ENCODE data around the gene ADCYAP1R1. TPM values are rescaled to one million over a fixed set of nuclear protein-coding genes. Genes with fewer than 3 reads are reported as not detected.

The ADCYAP1R1 gene
- total RNA-seq, 1 donor from 2014 or later: not detected

DNA sequence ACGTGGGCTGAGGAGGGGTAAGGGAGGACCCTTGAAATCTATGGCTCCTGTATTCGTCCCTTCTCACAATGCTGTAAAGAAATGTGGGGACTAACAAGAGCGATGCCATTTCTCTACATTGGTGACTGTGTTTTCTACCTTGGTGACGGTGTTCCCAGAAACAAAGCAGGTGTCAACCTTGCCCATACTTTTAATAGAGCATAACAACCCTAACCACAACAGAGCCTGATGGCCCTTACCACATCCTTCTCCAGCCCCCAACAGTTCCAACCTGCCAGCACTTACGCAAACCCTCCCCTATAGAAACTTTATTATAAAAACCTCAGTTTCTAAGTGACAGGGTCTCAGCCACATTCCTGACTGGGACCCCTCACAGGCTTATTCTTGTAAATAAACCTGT is 28.2 kb upstream of the ADCYAP1R1 start:
- H3K4me3 ChIP-seq (ENCODE audit: low read depth, low read length): no peak overlapping the region
- TF ChIP-seq, protein P1, sequence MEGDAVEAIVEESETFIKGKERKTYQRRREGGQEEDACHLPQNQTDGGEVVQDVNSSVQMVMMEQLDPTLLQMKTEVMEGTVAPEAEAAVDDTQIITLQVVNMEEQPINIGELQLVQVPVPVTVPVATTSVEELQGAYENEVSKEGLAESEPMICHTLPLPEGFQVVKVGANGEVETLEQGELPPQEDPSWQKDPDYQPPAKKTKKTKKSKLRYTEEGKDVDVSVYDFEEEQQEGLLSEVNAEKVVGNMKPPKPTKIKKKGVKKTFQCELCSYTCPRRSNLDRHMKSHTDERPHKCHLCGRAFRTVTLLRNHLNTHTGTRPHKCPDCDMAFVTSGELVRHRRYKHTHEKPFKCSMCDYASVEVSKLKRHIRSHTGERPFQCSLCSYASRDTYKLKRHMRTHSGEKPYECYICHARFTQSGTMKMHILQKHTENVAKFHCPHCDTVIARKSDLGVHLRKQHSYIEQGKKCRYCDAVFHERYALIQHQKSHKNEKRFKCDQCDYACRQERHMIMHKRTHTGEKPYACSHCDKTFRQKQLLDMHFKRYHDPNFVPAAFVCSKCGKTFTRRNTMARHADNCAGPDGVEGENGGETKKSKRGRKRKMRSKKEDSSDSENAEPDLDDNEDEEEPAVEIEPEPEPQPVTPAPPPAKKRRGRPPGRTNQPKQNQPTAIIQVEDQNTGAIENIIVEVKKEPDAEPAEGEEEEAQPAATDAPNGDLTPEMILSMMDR (conservative IDR thresholded peaks at IDR 0.05; ENCODE audit: low read depth, low read length): no peak
- DNase-seq (ENCODE audit: low read depth): no peak

DNA sequence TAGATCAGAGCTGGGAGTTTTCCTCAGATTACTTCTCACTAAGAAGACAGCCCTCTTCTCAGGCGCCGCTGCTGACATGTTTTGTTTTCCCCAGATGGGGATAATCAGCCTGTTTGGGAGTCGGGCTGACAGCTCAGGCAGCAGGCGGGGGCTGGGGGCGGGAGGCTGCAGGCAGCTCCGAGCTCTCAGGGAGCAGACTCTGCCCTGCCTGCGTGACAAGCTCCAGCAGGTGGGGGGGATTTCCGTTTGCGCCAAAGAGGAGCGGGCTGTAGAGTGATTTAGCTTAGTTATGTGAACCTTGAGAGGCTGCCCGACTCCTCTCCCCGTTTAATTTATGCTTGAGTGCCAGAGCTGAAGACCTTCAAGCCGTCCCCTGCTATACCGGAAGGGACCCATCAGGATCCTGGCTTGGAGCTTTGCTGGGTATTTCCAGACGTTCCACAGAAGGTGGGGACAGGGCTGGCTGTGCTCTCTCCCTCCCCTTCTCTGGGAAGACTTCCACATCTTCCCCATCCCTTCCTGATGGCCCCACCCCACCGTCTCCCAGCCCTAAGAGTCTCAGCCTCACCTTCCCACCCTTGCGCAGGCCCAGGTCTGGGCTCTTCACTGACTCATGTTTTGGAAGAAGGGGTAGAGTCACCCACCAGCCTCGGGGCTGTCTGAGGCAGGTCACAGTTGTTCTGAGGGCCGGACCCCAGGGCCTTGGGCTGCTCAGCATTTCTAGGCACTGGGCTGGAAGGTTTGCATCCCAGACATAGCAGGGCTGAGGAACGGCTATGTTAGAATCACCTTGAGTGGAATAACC is 24.7 kb upstream of the ADCYAP1R1 start:
- no peak overlapping the region for H3K4me3 ChIP-seq (ENCODE audit: low read depth, low read length)
- TF ChIP-seq, protein P1 (conservative IDR thresholded peaks at IDR 0.05; ENCODE audit: low read depth, low read length): no peak
- no peak for DNase-seq (ENCODE audit: low read depth)

DNA sequence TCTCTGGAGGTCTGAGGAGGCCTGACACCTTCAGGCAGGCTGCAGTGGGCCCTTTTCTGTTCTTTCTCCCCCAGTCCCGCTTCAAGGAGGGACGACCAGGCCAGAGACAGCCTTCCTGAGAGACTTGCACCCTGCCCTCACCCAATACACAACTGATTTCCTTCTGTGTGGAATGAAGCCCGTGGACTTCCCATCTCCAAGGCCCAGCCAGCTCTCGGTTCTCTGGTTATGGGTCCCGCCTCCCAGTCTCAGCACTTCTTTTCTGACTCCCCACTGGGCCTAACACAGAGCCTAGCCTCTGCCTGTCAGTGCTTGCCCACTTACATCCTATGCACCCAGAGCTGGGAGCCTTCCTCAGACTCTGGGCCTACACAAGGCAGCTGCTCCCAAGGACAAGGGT is 24.1 kb upstream of the ADCYAP1R1 start:
- TF ChIP-seq, protein P1 (conservative IDR thresholded peaks at IDR 0.05; ENCODE audit: low read depth, low read length): no peak
- no peak for DNase-seq (ENCODE audit: low read depth)

DNA sequence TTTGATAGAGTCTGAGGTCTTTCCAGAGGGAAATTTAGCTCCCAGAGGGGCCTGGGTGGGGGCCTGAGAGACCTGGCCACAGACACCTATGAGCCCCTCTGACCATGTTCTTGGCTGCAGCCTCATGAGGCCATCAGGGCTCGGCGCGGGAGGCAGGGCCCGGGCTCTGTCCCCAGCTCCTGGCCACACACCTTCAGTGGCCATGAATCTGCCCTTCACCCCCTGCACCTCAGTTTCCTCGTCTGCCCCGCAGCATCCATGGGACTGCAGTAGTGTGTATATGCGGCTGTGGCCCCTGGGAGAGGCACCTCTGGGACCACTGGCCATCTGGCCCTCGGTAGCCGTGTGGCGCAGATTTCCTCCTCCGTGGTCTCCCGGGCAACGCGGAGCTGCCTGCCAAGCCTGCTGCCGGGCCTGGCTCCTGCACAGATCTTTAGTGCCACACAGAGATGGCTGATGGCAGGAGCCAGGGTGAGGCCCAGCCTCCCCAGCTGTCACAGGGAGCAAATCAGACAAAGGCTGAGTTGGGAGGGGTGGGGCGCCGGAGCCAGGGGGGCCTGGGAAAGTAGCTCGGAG is 23.6 kb upstream of the ADCYAP1R1 start:
- no peak for DNase-seq (ENCODE audit: low read depth)
- TF ChIP-seq, protein P1 (conservative IDR thresholded peaks at IDR 0.05; ENCODE audit: low read depth, low read length): no peak

More for the DNA sequence above, 24.1 kb upstream of the ADCYAP1R1 start:
- no peak overlapping the region for H3K4me3 ChIP-seq (ENCODE audit: low read depth, low read length)

DNA sequence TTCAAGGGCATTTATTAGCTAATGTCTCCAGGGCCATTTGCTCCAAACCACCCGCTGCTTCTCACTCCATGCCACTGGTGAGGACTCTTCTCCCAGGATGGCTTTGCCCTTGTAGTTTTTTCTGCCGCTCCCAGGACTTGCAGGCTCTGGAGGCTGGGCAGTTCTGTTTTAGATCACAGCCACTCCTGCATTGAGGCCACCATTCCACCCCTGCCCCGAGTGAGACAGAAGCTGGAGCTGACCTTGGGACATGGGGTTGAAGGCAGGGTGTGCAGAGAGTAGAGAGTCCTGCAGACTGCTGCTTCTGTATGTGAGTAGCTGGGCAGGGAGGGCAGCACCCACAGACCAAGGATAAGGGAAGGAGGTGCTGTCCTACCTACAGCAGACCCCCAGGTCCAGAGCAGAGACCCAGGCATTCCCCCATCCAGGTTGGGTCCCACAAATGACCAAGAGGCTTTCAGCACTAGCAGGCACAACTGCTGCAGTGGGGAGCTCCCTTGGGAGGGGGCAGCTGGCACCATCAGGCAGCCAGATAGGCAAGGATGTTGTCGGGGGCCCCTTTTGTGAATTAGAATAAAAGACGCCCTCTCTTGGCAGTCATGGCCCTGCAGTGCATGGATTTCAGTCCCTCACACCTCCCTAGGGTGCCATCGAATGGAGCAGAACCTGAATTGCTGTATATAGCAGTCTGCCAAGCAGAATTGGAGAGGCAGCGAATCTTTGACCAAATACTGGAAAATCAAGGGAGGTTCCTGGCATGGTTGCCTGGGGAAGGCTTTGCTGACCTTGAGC is 22.7 kb upstream of the ADCYAP1R1 start:
- no peak overlapping the region for H3K4me3 ChIP-seq (ENCODE audit: low read depth, low read length)
- TF ChIP-seq, protein P1 (conservative IDR thresholded peaks at IDR 0.05; ENCODE audit: low read depth, low read length): no peak
- DNase-seq (ENCODE audit: low read depth): no peak

More for the DNA sequence above, 23.6 kb upstream of the ADCYAP1R1 start:
- H3K4me3 ChIP-seq (ENCODE audit: low read depth, low read length): no peak overlapping the region

DNA sequence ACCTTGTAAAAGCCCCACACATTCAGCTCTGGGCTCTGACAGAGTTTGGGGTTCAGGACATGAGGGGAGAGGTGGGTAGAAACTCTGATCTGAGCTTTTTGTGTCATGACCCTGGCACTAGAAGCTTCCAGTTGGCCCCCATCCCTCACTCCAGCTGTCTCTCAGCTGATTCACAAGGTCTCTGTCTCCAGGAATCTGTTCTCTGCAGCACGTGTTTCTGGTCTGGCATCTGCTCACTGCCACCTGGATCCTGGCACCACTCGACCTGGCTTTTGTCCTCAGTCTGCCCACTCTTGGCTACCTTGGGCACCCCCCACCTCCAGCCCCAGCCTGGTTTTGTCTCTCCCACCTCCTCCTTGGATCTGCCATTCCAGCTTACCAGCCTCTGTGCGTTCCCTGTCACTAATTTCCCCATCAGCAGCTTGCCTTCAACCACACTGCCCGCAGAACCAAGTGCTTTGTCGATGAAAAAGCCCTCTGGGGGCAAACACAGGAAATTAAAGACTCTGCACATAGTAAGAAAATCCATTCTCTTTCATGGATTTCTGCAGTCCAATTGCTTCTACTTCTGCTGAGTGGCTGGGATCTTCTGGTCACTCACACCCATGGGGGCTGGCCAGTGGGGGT is 18.3 kb upstream of the ADCYAP1R1 start:
- TF ChIP-seq, protein P1 (conservative IDR thresholded peaks at IDR 0.05; ENCODE audit: low read depth, low read length): no peak
- no peak for DNase-seq (ENCODE audit: low read depth)
- H3K4me3 ChIP-seq (ENCODE audit: low read depth, low read length): no peak overlapping the region

Measured in epithelial cell of proximal tubule (primary cell).